Heart left ventricle (tissue), 13 donors: ENCODE data around the gene KIFC1.

Experiments
- POLR2A ChIP-seq, 2 donors: fragments of 450-650 bp; IDR thresholded peaks; one replicate each; pipeline ENCODE4 v1.6.1; 2017; ENCODE audit warnings: antibody characterized with exemption in 2 of 2, mild to moderate bottlenecking in 2 of 2, moderate library complexity in 2 of 2
- TF ChIP-seq, protein P1 (sequence below), 12 donors: fragments of 200-600 bp; sonication (generic) in 4 of 12; IDR thresholded peaks; one replicate each; pipeline versions ENCODE4 v1.5.0 to v1.8.0; 2018 to 2022; ENCODE audit warnings: antibody characterized with exemption in 12 of 12, mild to moderate bottlenecking in 5 of 12
- donor health status: ischemic (EF 13 %, LVEDD 7.1; RV severe dilation, severe dysfunction).
- donor health status: DM: no; HTN: yes; CAD: no.
- donor health status: DM: no; HTN: no; CAD: no.
- donor health status: ischemic (EF 25% LVEDD 6.9; RV normal size, moderate dysfunction).
- donor health status: ischemic (EF 25% LVEDD 5.7; RV mildly dilated, moderate dysfunction).
- donor health status: ischemic (EF 35%, LVEDD 5.7; RV mildly dilated, moderate dysfunction).
- donor health status: nonischemic (EF 11% LVEDD 7.7; RV severe dilation, severe dysfunction).
- donor health status: DM: yes; HTN: yes; CAD: no.
- donor health status: PGD.
- donor health status: ischemic (EF 29% LVEDD 5.4; RV normal size, mild dysfunction).
- donor health status: nonischemic (EF 23%, LVEDD 6.1; RV moderate dilation, normal function).

DNA sequence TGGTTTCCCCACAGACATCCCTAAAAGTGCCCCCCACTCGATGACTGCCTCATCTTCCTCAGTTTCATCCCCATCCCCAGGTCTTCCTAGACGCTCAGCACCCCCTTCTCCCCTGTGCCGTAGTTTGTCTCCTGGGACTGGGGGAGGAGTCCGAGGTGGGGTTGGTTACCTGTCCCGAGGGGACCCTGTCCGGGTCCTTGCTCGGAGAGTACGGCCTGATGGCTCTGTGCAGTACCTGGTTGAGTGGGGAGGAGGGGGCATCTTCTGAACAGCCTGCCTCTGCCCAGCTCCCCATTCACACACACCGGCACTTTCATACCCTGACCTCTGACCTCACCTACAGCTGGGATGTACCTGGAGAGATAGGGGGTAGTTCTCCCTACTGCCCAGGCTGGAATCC lies 24.2 kb downstream of the KIFC1 start:
- TF ChIP-seq, protein P1, sequence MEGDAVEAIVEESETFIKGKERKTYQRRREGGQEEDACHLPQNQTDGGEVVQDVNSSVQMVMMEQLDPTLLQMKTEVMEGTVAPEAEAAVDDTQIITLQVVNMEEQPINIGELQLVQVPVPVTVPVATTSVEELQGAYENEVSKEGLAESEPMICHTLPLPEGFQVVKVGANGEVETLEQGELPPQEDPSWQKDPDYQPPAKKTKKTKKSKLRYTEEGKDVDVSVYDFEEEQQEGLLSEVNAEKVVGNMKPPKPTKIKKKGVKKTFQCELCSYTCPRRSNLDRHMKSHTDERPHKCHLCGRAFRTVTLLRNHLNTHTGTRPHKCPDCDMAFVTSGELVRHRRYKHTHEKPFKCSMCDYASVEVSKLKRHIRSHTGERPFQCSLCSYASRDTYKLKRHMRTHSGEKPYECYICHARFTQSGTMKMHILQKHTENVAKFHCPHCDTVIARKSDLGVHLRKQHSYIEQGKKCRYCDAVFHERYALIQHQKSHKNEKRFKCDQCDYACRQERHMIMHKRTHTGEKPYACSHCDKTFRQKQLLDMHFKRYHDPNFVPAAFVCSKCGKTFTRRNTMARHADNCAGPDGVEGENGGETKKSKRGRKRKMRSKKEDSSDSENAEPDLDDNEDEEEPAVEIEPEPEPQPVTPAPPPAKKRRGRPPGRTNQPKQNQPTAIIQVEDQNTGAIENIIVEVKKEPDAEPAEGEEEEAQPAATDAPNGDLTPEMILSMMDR (IDR thresholded peaks at IDR 0.05): no peak
- no peak for TF ChIP-seq POLR2A (IDR thresholded peaks at IDR 0.05)
